ENCODE measurements around the gene PRDM12.

Gene PRDM12

GRCh38 chr9:130689937-130690700 is 25.7 kb downstream of the PRDM12 start:
- no peak for DNase-seq (ENCODE audit: low read depth in 2 of 2)

- DNase-seq (ENCODE audit: low read depth in 2 of 2), result no peak
These were observed 27.9 kb downstream of the PRDM12 start for GRCh38 chr9:130692321-130692720.

- DNase-seq (ENCODE audit: low read depth in 2 of 2), result no peak
These were observed 28.7 kb downstream of the PRDM12 start for GRCh38 chr9:130693101-130693425.

GRCh38 chr9:130693426-130694191 is 29.2 kb downstream of the PRDM12 start, which contains the start of gene EXOSC2:
Gene EXOSC2 (plus strand): TSS chr9:130693780. CDS start chr9:130693792, 12 bp downstream.
- DNase-seq (ENCODE audit: low read depth in 2 of 2), result peak; percentile 93 to 95

- no peak for DNase-seq (ENCODE audit: low read depth in 2 of 2)
These were observed 29.8 kb downstream of the PRDM12 start for GRCh38 chr9:130694205-130694604.

GRCh38 chr9:130696139-130696650 is 31.8 kb downstream of the PRDM12 start:
- DNase-seq (ENCODE audit: low read depth in 2 of 2), result no peak

- DNase-seq (ENCODE audit: low read depth in 2 of 2), result no peak
These were observed 32.6 kb downstream of the PRDM12 start for GRCh38 chr9:130696996-130697395.

GRCh38 chr9:130698514-130698913 is 34.1 kb downstream of the PRDM12 start:
- DNase-seq (ENCODE audit: low read depth in 2 of 2), result no peak

GRCh38 chr9:130699047-130699446 is 34.7 kb downstream of the PRDM12 start:
- no peak for DNase-seq (ENCODE audit: low read depth in 2 of 2)

- peak; percentile 39 to 61 for DNase-seq (ENCODE audit: low read depth in 2 of 2)
These were observed 36.9 kb downstream of the PRDM12 start for GRCh38 chr9:130701059-130702022.

GRCh38 chr9:130703501-130703900 is 39.1 kb downstream of the PRDM12 start:
- DNase-seq (ENCODE audit: low read depth in 2 of 2), result no peak

GRCh38 chr9:130707225-130707976 is 43.0 kb downstream of the PRDM12 start:
- peak; percentile 43 to 44 for DNase-seq (ENCODE audit: low read depth in 2 of 2)

GRCh38 chr9:130710822-130711352 is 46.5 kb downstream of the PRDM12 start:
- no peak for DNase-seq (ENCODE audit: low read depth in 2 of 2)

- DNase-seq (ENCODE audit: low read depth in 2 of 2), result no peak
These were observed 47.1 kb downstream of the PRDM12 start for GRCh38 chr9:130711469-130711868.

- DNase-seq (ENCODE audit: low read depth in 2 of 2), result peak; percentile 82 to 87
These were observed 48.3 kb downstream of the PRDM12 start for GRCh38 chr9:130712564-130713285.

GRCh38 chr9:130713286-130713960 is 49.0 kb downstream of the PRDM12 start:
- DNase-seq (ENCODE audit: low read depth in 2 of 2), result no peak

GRCh38 chr9:130714586-130715110 is 50.3 kb downstream of the PRDM12 start:
- no peak for DNase-seq (ENCODE audit: low read depth in 2 of 2)

GRCh38 chr9:130715270-130715669 is 50.9 kb downstream of the PRDM12 start:
- no peak for DNase-seq (ENCODE audit: low read depth in 2 of 2)

- no peak for DNase-seq (ENCODE audit: low read depth in 2 of 2)
These were observed 54.2 kb downstream of the PRDM12 start for GRCh38 chr9:130718562-130718961.

Measured in stimulated activated CD4-positive, alpha-beta T cell treated with anti-CD3 and anti-CD28 coated beads, Interleukin-1b, Interleukin-23, amount 100 ng/mL, for 1 hour (primary cell).